HCEC 1CT (cell line): ENCODE results near the gene CHEK1.

ENCODE experiments used
- DNase-seq: peaks from one replicate; pipeline ENCODE4 v3.0.0-alpha.2; 2017

The CHEK1 gene

DNA sequence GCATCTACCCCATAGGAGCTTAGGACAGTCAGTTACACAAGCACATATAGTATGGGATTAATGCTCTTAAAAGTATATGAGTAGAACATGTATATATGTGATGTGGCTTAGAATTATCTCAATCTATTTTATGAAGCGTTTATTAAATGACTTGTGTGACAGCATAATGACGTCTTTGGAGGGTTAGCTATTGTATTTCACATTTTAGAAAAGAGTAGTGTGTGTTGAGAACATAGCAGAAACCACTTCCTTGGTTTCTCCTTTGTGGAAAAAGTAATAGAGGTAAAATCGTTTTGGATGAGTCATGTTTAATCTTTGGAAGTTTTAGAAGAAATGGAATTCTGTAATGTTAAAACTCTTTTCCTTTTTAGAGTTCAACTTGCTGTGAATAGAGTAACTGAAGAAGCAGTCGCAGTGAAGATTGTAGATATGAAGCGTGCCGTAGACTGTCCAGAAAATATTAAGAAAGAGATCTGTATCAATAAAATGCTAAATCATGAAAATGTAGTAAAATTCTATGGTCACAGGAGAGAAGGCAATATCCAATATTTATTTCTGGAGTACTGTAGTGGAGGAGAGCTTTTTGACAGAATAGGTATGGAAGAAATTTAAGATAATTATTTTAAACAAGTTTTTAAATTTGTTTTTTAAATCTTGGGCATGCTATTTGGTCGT is 2.4 kb downstream of the CHEK1 start:
- DNase-seq: no peak

DNA sequence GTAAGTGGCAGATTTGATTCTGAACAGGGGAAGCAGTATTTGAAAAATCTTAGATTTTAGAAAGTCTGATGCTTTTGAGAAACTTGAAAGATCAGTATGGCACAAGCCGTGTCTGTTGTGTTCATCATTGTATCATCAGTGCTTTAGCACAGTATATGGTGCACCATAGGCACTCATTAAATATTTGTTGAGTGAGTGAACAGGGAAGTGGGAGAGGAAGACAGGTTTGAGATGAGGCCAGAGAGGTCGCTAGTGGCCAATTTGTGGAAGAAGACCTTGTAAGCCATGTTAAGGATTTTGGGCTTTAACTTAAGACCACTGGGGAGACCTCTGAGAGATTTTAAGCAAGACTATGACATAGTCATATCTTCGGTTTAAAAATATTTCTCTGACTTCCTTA is 12.9 kb downstream of the CHEK1 start:
- no peak for DNase-seq

DNA sequence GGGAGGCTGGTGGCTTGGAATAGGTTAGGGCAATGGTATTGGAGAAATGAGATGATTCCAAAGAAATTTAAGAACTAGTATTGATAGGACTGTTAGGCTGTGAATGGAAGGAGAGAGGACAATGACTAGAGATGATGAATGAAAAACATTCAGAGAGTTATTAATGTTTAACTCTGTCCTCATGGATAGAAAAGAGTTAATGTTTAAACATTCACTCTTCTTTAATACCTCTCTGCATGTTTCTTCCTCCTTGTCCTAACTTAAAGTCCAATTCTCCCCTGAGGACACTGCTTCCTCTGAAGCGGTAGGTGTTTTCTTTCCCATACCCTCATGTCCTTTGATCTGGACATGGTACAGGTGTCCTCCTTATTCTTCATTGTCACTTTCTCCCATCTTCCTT is 13.4 kb downstream of the CHEK1 start:
- no peak for DNase-seq

DNA sequence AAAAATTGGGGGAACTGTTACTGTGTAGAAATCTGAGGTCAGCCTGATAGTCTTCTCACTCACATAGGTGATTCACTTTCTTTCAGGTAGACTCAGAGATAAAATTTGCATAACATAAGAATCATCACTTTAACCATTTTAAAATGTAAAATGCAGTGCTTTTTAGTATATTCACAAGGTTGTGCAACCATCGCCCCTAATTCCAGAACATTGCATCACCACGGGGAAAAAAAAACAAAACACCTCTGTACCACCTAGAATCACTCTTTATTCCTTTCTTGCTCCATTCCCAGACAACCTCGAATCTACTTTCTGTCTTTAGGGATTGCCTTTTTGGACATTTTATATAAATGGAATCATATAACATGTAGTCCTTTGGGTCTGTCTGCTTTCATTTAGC is 20.9 kb downstream of the CHEK1 start:
- no peak for DNase-seq

DNA sequence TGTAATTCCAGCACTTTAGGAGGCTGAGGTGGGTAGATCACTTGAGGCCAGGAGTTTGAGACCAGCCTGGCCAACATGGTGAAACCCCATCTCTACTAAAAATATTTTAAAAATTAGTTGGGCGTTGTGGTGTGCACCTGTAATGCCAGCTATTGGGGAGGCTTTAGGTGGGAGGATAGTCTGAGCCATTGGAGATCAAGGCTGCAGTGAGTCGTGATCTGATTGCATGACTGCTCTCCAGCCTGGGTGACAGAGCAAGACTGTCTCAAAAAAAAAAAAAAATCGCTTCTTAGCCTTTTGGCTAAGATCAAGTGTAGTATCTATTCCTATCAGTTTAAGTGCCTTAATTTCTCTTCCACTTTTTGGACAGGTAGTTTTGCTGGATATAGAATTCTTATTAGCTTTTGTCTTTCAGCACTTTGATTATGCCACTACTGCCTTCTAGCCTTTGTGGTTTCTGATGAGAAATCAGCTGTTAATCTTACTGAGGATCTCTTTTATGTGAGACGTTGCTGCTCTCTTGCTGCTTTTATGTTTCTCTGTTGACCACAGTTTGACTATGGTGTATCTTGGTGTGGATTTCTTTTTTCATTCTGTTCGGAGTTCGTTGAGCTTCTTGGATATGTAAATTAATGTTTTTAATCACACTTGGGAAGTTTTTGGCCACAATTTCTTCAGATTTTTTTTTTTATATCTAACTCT is 24.7 kb downstream of the CHEK1 start:
- DNase-seq: no peak

DNA sequence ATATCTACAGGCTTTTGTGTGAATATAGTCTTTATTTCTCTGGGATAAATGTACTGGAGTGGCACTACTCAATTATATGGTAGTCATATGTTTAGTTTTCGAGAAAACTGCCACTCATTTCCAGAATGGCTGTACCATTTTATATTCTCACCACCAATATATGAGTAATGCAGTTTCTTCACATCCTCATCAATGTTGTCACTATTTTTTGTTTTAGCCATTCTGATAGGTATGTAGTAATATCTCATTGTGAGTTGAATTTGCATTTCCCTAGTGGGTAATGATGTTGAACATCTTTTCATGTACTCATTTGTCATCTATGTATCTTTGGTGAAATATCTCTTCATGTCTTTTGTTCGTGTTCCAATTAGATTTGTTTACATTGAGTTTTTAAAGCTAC is 37.7 kb downstream of the CHEK1 start:
- no peak for DNase-seq

DNA sequence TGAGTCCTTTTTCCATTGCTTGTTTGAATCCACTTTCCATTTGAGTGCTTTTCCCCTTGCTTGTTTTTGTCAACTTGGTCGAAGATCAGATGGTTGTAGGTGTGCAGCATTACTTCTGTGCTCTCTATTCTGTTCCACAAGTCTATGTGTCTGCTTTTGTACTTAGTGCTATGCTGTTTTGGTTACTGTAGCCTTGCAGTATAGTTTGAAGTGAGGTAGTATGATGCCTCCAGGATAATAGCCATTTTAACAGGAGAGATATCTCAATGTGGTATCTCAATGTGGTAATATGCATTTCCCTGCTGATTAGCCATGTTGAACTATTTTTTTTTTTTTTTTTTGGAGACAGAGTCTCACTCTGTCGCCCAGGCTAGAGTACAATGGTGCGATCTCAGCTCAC is 38.9 kb downstream of the CHEK1 start:
- DNase-seq: no peak

DNA sequence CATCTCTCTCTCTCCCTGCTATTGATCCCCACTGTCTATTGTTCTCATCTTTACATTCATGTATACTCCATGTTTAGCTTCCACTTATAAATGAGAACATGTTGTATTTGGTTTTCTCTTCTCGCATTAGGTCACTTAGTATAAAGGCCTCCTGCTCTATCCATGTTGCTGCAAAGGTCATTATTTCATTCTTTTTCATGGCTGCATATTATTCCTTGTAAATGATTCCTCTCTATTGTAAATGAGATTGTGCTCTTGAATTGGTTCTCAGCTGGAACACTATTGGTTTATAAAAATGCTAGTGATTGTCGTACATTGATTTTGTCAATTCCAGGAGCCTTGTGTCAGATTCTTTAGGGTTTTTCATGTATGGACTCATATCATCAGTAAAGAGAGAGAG is 42.2 kb downstream of the CHEK1 start:
- no peak for DNase-seq

DNA sequence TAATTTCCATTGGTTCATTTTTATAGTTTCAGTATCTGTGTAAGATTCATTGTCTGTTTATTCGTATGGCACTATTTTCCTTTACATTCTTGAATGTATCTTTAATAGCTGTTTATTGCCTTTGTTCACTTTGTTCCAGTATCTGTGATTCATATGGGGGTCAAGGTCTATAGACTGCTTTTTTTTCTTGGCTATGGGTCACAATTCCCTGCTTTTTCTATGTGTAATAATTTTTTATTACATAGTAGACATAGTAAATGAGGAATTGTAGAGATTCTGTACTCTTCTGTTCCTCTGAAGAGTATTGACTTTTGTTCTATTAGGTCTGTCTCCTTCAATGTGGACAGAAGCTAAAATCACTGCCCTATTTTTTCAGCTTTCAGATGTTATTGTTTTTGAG is 45.2 kb downstream of the CHEK1 start:
- DNase-seq: no peak

DNA sequence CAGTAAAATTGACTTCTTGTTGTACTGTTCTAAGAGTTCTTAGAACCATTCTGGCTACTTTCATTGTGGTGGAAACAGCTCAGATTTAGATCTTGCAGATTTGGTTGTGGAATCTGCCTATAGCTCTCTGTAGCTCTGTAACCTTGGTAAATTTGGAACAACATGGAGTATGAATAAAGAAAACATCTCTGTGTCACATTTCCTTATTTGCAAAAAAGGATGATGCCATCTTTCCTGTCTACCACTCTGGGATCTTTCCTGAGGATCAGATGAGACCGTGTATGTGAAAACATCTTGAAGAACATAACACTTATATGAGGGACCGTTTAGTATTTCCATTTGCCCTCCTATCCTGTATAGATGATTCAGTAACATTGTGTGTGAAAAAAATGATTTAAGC is 46.6 kb downstream of the CHEK1 start:
- DNase-seq: no peak

DNA sequence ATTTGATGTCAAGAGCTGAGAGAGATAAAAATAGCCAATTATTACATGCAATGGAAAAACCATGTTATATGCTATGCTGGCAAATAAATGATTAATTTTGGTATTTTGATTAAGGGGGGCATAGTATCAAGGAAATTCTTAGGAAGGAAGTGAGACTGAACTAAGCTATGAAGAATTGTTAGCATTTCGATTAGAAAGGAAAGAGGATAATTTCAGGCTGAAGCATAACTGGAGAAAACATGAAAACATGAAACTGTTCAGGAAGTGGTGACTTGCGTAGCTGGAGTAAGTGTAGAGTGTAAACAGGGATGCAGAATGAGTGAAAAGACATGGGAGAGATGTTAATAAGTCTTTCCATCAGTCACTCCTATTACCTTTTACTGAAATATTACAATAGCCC is 49.2 kb downstream of the CHEK1 start:
- DNase-seq: no peak

DNA sequence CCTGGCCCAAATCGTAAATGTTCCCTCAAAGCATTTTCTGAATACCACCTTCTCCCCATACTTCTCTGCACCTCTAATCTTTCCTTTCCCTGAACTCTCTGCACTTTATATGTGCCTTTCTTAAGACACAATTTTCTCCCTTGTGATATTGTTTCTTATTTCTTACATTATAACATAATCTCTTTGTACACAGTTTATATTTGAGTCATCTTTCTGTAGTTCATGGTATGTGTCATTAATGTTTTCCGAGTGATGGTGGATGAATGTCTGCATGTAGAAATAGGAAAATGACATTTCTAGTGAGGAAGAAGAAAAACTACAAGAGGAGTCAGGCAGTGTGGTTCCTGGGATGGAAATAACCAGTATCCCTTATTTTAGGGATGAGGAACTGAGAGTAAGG is 50.2 kb downstream of the CHEK1 start:
- DNase-seq: peak; percentile 43

DNA sequence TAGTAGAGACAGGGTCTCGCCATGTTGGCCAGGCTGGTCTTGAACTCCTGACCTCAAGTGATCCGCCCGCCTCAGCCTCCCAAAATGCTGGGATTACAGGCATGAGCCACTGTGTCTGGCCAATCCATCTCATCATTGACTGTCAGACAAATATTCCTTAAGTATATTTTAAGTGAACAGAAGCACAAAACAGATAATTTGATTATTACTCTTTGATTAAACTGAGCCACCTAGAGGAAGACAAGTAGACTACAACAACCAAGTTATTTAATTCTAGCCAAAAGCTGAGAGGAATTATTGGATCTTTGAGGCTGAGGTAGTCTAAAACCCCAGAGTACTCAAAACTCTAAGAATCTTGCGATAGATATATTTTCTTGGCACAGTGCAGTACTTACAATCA is 54.4 kb downstream of the CHEK1 start:
- DNase-seq: peak; percentile 27

DNA sequence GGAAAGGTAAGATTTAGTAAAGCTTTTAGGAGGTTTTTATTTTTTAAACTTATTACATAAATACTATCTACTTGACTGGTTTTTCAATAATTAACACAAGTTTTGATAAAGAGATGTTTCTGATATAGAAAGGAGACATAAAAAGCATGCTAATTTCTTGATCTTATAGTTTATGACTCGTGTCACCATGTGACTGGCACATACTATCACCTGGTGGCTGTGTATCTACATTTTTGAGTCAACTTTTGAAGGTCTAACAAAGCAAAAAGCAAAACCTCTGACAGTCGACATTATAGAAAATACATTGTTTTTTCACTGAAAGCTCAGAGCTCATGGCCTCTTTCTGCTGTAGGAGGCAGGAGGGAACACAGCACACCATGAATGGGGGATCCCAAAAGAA is 54.9 kb downstream of the CHEK1 start:
- DNase-seq: no peak

DNA sequence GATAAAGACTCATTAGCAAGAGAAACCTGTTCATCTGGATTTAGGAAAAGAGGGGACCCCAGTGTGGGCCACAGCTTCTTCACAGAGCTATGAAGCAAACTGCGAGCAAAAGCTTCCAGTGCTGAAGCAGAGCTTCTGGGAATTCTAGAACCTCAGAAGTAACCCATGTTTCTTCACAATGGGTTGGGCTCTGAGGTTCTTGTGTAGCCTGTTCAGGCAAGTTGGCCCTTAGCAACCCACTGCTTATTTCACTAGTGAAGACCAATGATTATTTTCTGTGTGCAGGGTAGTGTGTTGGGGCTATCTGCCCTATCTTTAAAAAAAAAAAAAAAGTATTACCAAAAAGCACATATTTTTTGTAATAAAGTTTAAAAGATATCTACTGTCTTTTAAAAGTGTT is 55.8 kb downstream of the CHEK1 start, which contains the start of gene ACRV1:
Gene ACRV1, minus strand, starts transcription at position 101 of the 400 bp plus-strand sequence. Its CDS starts 67 bp downstream, at position 34.
- DNase-seq: no peak

DNA sequence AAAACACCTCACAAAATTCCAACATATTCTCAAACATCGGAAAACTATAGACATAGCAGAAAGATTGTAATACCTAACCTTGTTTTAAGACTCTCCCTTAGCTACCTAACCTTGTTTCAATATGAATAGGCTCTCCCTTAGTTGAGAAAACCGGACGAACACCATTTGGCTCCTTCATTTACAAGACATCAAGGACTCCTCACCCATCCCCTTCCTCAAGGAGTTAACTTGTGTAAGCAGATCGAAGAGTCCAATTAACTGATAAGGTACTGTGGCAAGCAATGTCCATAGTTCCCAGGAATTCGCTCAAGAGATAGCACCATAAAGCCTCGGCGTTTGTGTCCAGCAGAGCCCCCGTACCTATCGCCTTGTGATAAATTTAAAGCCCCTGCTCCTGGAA is 60.3 kb downstream of the CHEK1 start:
- DNase-seq: no peak

DNA sequence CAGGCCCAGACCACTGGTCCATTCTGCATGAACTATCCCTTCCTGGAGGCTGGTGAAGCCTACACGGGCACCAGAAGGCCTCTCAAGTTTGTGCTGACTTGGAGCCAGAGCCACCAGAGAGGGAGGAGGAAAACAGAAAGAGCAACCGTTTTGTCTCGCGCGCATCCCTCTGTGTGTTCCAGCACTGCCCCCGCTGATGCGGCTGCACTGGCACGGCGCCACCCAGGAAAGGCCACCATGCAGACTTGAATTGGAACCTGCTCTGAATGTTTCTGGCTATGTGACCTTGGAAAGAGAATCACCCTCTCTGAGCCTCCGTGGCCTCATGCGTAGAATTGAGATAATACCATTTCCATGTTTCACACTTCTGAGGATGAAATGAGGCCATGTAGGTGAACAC is 63.1 kb downstream of the CHEK1 start:
- DNase-seq: no peak

DNA sequence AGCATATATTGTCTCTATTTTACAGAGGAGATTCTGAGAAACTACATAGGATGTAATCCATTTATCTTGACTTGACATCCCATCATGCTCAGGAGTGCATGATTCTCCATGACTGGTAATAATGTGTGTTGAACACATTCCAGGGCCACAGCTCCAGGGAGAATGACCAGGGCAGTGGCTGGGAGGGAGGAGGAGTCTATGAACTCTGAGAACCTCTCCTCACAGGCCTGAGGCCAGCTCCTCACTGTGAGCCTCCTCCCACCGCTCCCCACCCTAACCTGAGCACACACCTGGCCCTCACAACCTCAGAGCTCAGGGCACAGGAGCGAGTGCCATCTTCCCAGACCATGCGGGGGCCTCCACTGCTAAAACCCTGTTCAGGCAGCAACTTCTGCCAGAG is 63.7 kb downstream of the CHEK1 start:
- no peak for DNase-seq

DNA sequence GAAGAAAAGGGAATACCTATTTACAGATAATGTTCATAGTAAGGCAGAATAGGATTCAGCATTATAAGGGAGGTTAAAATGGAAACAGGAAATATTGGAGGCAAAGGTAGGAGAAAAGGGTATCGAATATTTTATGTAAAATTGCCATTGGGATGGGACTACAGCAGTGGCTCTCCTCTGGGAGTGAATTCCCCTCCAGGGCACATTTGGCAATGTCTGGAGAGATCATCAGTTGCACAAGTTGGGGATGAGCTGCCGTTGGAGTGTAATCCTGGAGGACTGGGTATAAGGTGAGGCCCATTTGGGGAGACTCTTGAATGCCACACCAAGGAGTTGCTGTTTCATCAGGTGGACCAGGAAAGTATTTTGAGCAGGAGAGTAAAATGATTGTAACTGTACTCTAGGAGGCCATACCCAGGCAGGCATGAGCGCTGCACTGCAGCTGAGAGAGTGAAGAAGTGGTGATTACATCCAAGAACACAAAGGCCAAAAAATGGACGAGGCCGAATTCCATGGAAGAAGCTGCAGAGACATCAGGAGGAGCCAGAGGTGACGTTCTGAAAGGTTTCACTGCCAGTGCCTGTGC is 64.4 kb downstream of the CHEK1 start:
- DNase-seq: no peak

DNA sequence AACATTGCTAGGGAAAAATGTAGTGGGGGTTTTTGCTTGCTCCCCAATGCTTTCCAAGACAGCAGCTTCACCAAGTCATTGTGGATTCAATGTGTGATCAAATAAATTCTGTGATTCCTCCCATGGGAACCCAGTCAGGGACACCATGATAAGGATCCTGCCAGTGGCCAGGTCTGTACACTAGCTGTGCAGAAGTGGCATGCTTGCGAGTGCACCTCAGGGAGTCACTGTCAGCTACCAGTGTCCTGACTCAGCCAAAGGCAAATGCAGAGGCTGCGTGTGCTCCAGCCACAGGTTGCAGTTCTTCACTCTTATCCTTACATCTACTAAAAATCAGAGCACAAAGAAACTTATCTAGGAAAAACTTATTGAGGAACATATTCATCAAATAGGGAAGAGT is 65.0 kb downstream of the CHEK1 start:
- DNase-seq: no peak

DNA sequence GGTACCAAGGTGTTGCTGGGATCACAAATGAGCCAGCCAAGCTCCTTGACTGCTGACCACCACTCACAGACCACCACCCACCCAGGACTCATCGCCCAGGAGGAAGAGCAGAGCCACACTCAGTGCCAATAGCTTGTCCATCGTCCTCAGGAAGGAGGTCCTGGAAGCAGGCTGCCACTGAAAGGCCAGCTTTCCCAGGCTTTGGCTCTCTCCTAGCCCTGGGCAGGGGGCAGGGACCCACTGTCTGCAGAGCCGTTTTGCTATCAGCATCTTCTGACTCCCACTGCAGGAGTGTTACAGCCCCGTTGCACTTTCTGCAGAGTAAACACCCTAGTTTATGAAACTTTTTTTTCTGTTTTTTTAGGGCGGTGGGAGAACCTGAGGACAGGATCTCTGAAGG is 67.9 kb downstream of the CHEK1 start:
- DNase-seq: no peak

DNA sequence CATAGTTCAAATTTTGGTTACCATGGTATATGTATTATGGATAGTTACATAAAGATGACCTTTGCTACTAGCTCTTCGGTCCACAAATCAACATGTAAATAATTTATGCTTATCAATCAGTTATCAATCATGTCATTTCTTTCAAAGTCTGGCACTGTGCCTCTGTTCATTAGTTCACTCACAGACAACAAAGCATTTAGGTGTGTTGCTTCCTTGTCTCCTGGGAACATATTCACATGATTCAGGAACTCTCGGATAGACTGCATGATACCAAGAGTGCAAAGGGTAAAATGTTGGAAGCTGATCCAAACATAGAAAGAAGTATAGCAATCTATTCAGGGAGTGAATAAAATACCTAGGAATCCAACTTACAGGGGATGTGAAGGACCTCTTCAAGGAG is 70.0 kb downstream of the CHEK1 start:
- no peak for DNase-seq

DNA sequence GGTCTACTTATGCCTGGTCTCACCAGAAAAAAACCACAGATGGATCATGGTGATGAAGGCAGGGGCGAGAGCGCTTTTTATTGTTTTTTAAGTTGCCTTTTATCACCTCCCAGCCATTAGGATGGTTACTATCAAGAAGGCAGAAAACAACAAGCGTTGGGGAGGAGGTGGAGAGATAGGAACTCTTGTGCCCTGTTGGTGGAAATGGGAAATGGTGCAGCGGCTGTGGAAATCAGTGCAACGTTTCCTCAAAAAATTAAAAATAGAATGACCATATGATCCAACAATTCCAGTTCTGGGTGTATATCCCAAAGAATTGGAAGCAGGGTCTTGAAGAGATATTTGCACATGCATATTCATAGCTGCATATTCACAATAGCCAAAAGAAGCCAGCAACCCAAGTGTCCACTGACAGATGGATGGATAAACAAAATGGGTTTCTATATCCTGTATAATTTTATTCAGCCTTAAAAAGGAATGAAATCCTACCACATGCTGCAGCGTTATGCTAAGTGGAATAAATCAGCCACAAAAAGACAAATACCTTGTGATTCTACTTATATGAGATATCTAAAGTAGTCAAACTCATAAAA is 76.2 kb downstream of the CHEK1 start:
- no peak for DNase-seq
